ENCODE measurements around the gene GRB10.
"Not testable (repeated sequence)": the region's sequence is repeated elsewhere in the genome, so short reads cannot be mapped to it uniquely, and the experiment has no call there.

The GRB10 gene

GRCh38 chr7:50564640-50565558, 217.8 kb downstream of the GRB10 start, which contains the start of gene DDC:
Gene DDC (minus strand): TSS chr7:50565405. CDS start chr7:50544085, 21,320 bp downstream.
- DNase-seq, result no peak

GRCh38 chr7:50564171-50564570, 218.5 kb downstream of the GRB10 start:
- DNase-seq, result no peak

- DNase-seq, result no peak
Measured at GRCh38 chr7:50562136-50562535, 220.6 kb downstream of the GRB10 start.

GRCh38 chr7:50560865-50561351, 221.8 kb downstream of the GRB10 start:
- DNase-seq, result no peak

- DNase-seq, result no peak
Measured at GRCh38 chr7:50559881-50560280, 222.8 kb downstream of the GRB10 start.

GRCh38 chr7:50558294-50559053, 224.2 kb downstream of the GRB10 start:
- DNase-seq, result no peak

GRCh38 chr7:50557099-50557498, 225.6 kb downstream of the GRB10 start:
- no peak for DNase-seq

- DNase-seq, result no peak
Measured at GRCh38 chr7:50556247-50556991, 226.3 kb downstream of the GRB10 start.

- DNase-seq, result no peak
Measured at GRCh38 chr7:50555594-50556140, 227.0 kb downstream of the GRB10 start.

GRCh38 chr7:50554431-50555322, 228.0 kb downstream of the GRB10 start:
- DNase-seq, result no peak

- DNase-seq, result no peak
Measured at GRCh38 chr7:50553973-50554372, 228.7 kb downstream of the GRB10 start.

GRCh38 chr7:50552921-50553320, 229.8 kb downstream of the GRB10 start:
- DNase-seq, result no peak

GRCh38 chr7:50552139-50552538, 230.6 kb downstream of the GRB10 start:
- no peak for DNase-seq

GRCh38 chr7:50545613-50546012, 237.1 kb downstream of the GRB10 start:
- not testable (repeated sequence) for DNase-seq

- DNase-seq, result no peak
Measured at GRCh38 chr7:50544992-50545391, 237.7 kb downstream of the GRB10 start.

GRCh38 chr7:50543776-50544442, 238.8 kb downstream of the GRB10 start:
- no peak for DNase-seq

GRCh38 chr7:50542132-50542531, 240.6 kb downstream of the GRB10 start:
- DNase-seq, result no peak

- no peak for DNase-seq
Measured at GRCh38 chr7:50540785-50541579, 241.7 kb downstream of the GRB10 start.
